Chondrocyte (in vitro differentiated cells): ENCODE data around the gene ADAMTS10. TPM values are rescaled to one million over a fixed set of nuclear protein-coding genes. Genes with fewer than 3 reads are reported as not detected.
"Not testable (repeated sequence)": the region's sequence is repeated elsewhere in the genome, so short reads cannot be mapped to it uniquely, and the experiment has no call there.

Source experiments
- DNase-seq: peaks from one replicate; pipeline ENCODE4 v3.0.0; 2021; ENCODE audit warnings: mixed read lengths, low spot score
- H3K27ac Mint-ChIP-seq: one replicate; pipeline ENCODE4 v1.8.0; 2021; ENCODE audit warnings: mild to moderate bottlenecking, moderate library complexity, mixed read lengths; ENCODE audit not compliant: unreplicated experiment
- H3K27me3 Mint-ChIP-seq: 2 replicates; pipeline ENCODE4 v1.8.0; 2021; ENCODE audit warnings: low read depth, mixed read lengths
- H3K36me3 Mint-ChIP-seq: 2 replicates; pipeline ENCODE4 v1.8.0; 2021; ENCODE audit warnings: low read depth, mixed read lengths
- H3K4me1 Mint-ChIP-seq: 2 replicates; pipeline ENCODE4 v1.8.0; 2021; ENCODE audit warnings: low read depth, mild to moderate bottlenecking, mixed read lengths
- H3K4me3 Mint-ChIP-seq: one replicate; pipeline ENCODE4 v1.8.0; 2021; ENCODE audit warnings: mild to moderate bottlenecking, moderate library complexity, mixed read lengths; ENCODE audit not compliant: unreplicated experiment
- H3K9me3 Mint-ChIP-seq: 2 replicates; pipeline ENCODE4 v1.8.0; 2021; ENCODE audit warnings: low read depth, mixed read lengths
- CTCF ChIP-seq: fragments of 200-600 bp; sonication (generic); IDR thresholded peaks from 2 replicates; pipeline ENCODE4 v1.5.0; 2021; ENCODE audit warnings: antibody characterized with exemption, mild to moderate bottlenecking, moderate library complexity
- total RNA-seq: library from RNA; stranded (reverse); gene quantifications from 3 replicates; pipeline ENCODE4 v1.2.1, GENCODE V29; 2021

ADAMTS10 gene
- total RNA-seq, 1 donor from 2014 or later = 73.6 TPM

GRCh38 chr19:8618751-8619150, 8.2 kb upstream of the ADAMTS10 start:
- H3K27ac Mint-ChIP-seq = no peak overlapping the region
- peaks cover 16% of the 10 kb centered on the region for H3K4me1 Mint-ChIP-seq

GRCh38 chr19:8617984-8618383, 7.5 kb upstream of the ADAMTS10 start:
- peaks cover 8% of the 10 kb centered on the region for H3K27me3 Mint-ChIP-seq
- no peak overlapping the region for H3K4me3 Mint-ChIP-seq
- no peak for TF ChIP-seq CTCF
- no peak for DNase-seq
- H3K36me3 Mint-ChIP-seq = no peaks in the 10 kb centered on the region
- H3K9me3 Mint-ChIP-seq = peaks cover 8% of the 10 kb centered on the region
- no peak overlapping the region for H3K27ac Mint-ChIP-seq
- peaks cover 16% of the 10 kb centered on the region for H3K4me1 Mint-ChIP-seq

More at GRCh38 chr19:8618751-8619150, 8.2 kb upstream of the ADAMTS10 start:
- H3K27me3 Mint-ChIP-seq = peaks cover 8% of the 10 kb centered on the region
- H3K36me3 Mint-ChIP-seq = no peaks in the 10 kb centered on the region
- no peak for DNase-seq
- peaks cover 8% of the 10 kb centered on the region for H3K9me3 Mint-ChIP-seq
- TF ChIP-seq CTCF = no peak
- H3K4me3 Mint-ChIP-seq = no peak overlapping the region

- H3K4me1 Mint-ChIP-seq = peaks cover 19% of the 10 kb centered on the region
These were observed 6.8 kb upstream of the ADAMTS10 start for GRCh38 chr19:8617325-8617724.

GRCh38 chr19:8616861-8617260, 6.3 kb upstream of the ADAMTS10 start:
- H3K4me3 Mint-ChIP-seq = no peak overlapping the region
- H3K27ac Mint-ChIP-seq = no peak overlapping the region
- peaks cover 8% of the 10 kb centered on the region for H3K9me3 Mint-ChIP-seq
- no peaks in the 10 kb centered on the region for H3K36me3 Mint-ChIP-seq
- no peak for TF ChIP-seq CTCF
- H3K27me3 Mint-ChIP-seq = peaks cover 8% of the 10 kb centered on the region
- H3K4me1 Mint-ChIP-seq = peaks cover 24% of the 10 kb centered on the region
- no peak for DNase-seq

More at GRCh38 chr19:8617325-8617724, 6.8 kb upstream of the ADAMTS10 start:
- H3K27me3 Mint-ChIP-seq, H3K27ac Mint-ChIP-seq, DNase-seq, H3K36me3 Mint-ChIP-seq, H3K9me3 Mint-ChIP-seq, H3K4me3 Mint-ChIP-seq: not testable (repeated sequence)

GRCh38 chr19:8615813-8616596, 5.5 kb upstream of the ADAMTS10 start:
- H3K27ac Mint-ChIP-seq = peak overlapping the region; percentile 81
- H3K4me3 Mint-ChIP-seq = no peak overlapping the region
- DNase-seq = no peak
- no peaks in the 10 kb centered on the region for H3K36me3 Mint-ChIP-seq
- peaks cover 8% of the 10 kb centered on the region for H3K9me3 Mint-ChIP-seq
- peak; percentile 94 for TF ChIP-seq CTCF
- H3K27me3 Mint-ChIP-seq = peaks cover 8% of the 10 kb centered on the region
- peaks cover 30% of the 10 kb centered on the region for H3K4me1 Mint-ChIP-seq

GRCh38 chr19:8615024-8615423, 4.5 kb upstream of the ADAMTS10 start:
- TF ChIP-seq CTCF = no peak
- Mint-ChIP-seq H3K36me3 (no peaks in the 10 kb centered on the region), H3K4me1 (peaks cover 30% of the 10 kb centered on the region), H3K9me3 (no peaks in the 10 kb centered on the region), H3K4me3 (no peak overlapping the region), H3K27me3 (no peaks in the 10 kb centered on the region), H3K27ac (peak overlapping the region; percentile 81)
- no peak for DNase-seq
